SK-N-MC (cell line): Measurements from ENCODE around the gene OXCT1.
"Not testable (repeated sequence)": the region's sequence is repeated elsewhere in the genome, so short reads cannot be mapped to it uniquely, and the experiment has no call there.

Source experiments
- DNase-seq: peaks from one replicate; pipeline ENCODE4 v3.0.0-alpha.2; 2011; ENCODE audit warnings: low read depth, low spot score
- H3K27ac ChIP-seq: fragments of 200-600 bp; sonication (generic); 2 replicates; pipeline ENCODE4 v1.5.1; 2016; ENCODE audit warnings: mixed run types
- H3K36me3 ChIP-seq: fragments of 200-600 bp; sonication (generic); 2 replicates; pipeline ENCODE4 v1.6.1; 2017; ENCODE audit warnings: antibody characterized with exemption, low read length, mixed read lengths; ENCODE audit not compliant: insufficient read depth
- H3K4me3 ChIP-seq: fragments of 200-600 bp; sonication (generic); 2 replicates; pipeline ENCODE4 v1.5.1; 2016
- H3K9ac ChIP-seq: fragments of 200-600 bp; sonication (generic); 2 replicates; pipeline ENCODE4 v1.8.0; 2017; ENCODE audit warnings: mixed run types, mixed read lengths; ENCODE audit not compliant: insufficient read length
- H3K9me3 ChIP-seq: fragments of 200-600 bp; sonication (generic); 2 replicates; pipeline ENCODE4 v1.6.1; 2017; ENCODE audit warnings: low read depth, mild to moderate bottlenecking, antibody characterized with exemption, low read length, moderate library complexity, mixed read lengths
- EZH2 ChIP-seq: fragments of 200-600 bp; sonication (generic); IDR thresholded peaks from one replicate; pipeline ENCODE4 v1.6.1; 2017; ENCODE audit warnings: antibody characterized with exemption
- FOXP2 ChIP-seq: optimal IDR thresholded peaks from 2 replicates; pipeline ENCODE3; 2011; ENCODE audit warnings: mild to moderate bottlenecking, moderate library complexity; ENCODE audit not compliant: insufficient read depth; ENCODE audit errors: extremely low read length, control extremely low read depth
- POLR2AphosphoS5 ChIP-seq: IDR thresholded peaks from 2 replicates; pipeline ENCODE4 v1.6.1; 2012; ENCODE audit warnings: mild to moderate bottlenecking, low read depth, low read length, borderline replicate concordance

OXCT1 gene

DNA sequence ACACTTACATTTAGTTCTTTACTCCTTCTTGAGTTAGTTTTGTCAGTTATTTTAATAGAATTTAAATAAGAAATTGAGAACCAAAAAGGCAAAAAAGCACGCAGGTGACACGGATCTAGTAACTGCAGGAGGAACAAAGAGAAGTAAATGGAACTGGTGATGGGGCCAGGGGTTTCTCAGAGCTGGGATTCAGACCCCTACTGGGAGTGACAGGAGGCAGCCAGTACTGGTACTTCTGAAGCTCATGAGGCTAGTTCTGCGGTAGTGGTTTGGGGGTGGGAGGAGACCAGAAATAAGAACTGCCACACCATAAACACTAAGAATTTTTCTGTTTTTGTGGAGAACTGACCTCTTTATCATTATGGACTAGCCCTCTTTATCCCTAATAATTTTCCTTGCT, 48.2 kb downstream of the OXCT1 start:
- Histone ChIP-seq H3K27ac (no peak overlapping the region), H3K36me3 (peaks cover 28% of the 10 kb centered on the region), H3K9ac (no peak overlapping the region), H3K9me3 (no peaks in the 10 kb centered on the region; the same call in 1 of the 2 replicates), H3K4me3 (no peak overlapping the region)
- no peak for DNase-seq
- no peak for TF ChIP-seq EZH2
- no peak for TF ChIP-seq POLR2AphosphoS5
- no peak for TF ChIP-seq FOXP2

DNA sequence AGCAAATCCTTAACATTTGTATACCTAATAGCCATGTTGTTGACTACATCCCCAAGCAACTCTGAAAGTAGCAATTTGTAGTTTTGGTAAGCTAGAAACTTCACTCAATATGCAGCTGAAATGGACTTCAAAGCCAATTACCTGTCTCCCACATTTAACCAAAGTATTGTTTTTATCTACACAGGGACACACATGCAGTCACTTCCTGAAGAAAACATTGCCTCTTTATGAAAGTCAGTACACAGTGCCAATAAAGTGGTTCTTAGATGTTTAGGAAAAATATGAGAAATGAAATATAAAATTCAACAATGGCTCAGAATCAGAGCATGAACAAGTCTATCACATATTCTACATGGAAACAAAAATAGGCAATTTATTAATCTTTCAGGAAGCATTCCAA, 49.2 kb downstream of the OXCT1 start:
- Histone ChIP-seq H3K9me3 (no peaks in the 10 kb centered on the region), H3K27ac (no peak overlapping the region), H3K9ac (no peak overlapping the region), H3K36me3 (peaks cover 19% of the 10 kb centered on the region), H3K4me3 (no peak overlapping the region)
- DNase-seq = no peak
- TF ChIP-seq EZH2 (no peak), POLR2AphosphoS5 (no peak), FOXP2 (no peak)

DNA sequence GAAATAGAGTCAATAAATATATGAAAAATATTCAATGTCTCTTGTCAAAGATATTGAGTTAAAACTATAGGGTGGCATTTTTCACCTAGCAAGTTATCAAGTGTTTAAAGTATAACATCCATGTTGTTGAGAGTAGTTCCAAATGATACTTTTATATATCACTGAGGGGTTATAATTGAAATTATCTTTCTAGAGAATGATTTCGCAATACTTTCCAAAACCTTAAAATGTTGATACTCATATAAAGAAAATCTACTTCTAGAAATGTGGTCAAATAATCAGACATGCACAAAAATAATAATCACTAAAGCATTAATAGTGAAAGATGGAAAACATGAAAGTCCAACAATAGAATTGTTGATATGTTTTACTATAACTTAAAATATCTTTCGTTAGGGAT, 50.1 kb downstream of the OXCT1 start:
- Histone ChIP-seq H3K9ac (no peak overlapping the region), H3K36me3 (peaks cover 12% of the 10 kb centered on the region; the same call in 1 of the 2 replicates), H3K4me3 (no peak overlapping the region), H3K9me3 (no peaks in the 10 kb centered on the region), H3K27ac (no peak overlapping the region)
- TF ChIP-seq EZH2 (no peak), POLR2AphosphoS5 (no peak), FOXP2 (no peak)
- no peak for DNase-seq

DNA sequence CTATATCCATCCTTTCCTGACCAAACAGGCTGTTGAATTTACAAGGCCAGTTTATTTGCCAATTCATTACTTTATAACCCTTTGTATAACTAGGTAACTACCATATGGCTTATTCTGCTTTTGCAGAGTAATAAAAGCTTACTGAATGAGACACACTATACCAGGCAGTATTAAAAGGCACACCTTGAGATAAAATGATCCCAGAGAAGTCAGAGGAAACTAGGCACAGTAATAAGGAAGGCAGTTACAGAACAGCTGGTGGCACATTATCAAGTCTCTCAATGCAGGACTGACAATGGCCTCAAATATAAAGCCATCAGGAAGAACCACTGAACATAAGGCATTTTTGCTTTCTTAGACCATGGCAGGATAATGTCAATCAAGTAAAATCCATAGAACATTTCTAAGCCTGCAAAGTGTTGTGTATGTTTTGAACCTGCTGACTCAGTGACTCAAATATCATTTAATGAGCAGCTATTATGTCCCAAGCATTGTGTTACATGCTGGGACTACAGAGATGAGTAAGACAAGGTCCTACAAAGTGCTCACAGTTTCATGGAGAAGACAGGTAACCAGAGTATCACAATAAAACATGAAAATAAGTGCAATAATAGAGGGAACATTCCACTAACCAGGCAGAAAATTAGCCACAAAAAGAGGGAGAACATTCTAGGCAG, 52.5 kb downstream of the OXCT1 start:
- TF ChIP-seq EZH2 = no peak
- no peak for TF ChIP-seq FOXP2
- TF ChIP-seq POLR2AphosphoS5 = no peak
- H3K9ac ChIP-seq = no peak overlapping the region
- H3K36me3 ChIP-seq = 0 out of 2 replicates have a peak, but pooled peaks cover 4% of the 10 kb centered on the region
- no peaks in the 10 kb centered on the region for H3K9me3 ChIP-seq
- no peak for DNase-seq
- H3K4me3 ChIP-seq = no peak overlapping the region
- no peak overlapping the region for H3K27ac ChIP-seq

DNA sequence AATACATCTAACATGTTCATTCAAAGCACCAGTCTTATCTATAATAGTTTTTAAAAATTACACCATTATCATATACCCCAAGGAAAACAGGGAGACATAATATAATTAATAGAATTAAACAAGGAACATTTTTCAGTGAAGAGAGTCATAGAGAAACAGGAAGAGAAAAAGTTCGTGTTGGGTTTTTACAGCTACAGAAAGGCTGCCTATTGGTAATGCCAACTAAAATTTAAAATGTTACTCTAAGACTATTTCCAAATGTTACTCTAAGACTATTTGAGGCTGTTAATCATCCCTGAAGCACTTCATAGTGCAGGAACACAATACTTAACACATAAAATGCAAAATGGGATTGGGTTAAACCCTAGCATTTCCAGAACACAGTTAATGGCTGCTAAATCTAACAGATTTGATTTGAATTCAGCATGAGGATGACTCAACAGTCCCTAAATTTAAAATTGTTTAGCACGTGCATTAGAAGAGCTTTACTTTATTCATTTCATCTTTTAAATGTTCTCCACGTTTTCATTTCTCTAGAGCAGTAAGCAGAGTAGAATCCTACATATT, 54.5 kb downstream of the OXCT1 start:
- H3K36me3 ChIP-seq = no peaks in the 10 kb centered on the region
- no peak overlapping the region for H3K4me3 ChIP-seq
- no peak for DNase-seq
- no peak overlapping the region for H3K9ac ChIP-seq
- no peaks in the 10 kb centered on the region for H3K9me3 ChIP-seq
- no peak for TF ChIP-seq FOXP2
- no peak for TF ChIP-seq EZH2
- no peak for TF ChIP-seq POLR2AphosphoS5
- peak overlapping the region; percentile 73 for H3K27ac ChIP-seq

DNA sequence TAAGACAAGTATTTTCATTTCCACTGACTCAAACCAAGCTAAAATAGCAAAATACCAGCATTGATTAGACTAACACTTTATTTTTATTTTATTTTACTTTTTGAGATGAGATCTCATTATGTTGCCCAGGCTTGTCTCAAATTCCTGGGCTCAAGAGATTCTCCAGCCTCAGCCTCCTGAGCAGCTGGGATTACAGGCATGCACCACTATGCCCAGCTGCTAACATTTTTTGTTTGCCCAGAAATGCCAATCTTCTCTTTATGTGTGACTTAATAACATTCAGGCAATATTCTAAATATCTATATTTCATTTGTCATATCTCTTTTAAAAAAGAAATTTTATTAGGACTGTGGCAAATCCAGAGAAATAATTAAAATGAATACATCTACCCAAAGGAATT, 55.0 kb downstream of the OXCT1 start:
- no peak for DNase-seq
- no peak overlapping the region for H3K4me3 ChIP-seq
- TF ChIP-seq EZH2 (no peak), FOXP2 (no peak), POLR2AphosphoS5 (no peak)

DNA sequence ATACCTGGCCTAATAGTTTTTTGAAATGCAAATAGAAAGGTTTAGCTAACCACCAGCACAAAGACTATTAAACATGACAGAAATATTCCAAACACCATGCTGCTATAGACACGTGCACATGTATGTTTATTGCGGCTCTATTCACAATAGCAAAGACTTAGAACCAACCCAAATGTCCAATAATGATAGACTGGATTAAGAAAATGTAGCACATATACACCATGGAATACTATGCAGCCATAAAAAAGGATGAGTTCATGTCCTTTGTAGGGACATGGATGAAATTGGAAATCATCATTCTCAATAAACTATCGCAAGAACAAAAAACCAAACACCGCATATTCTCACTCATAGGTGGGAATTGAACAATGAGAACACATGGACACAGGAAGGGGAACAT, 55.9 kb downstream of the OXCT1 start:
- H3K9me3 ChIP-seq, H3K27ac ChIP-seq, H3K9ac ChIP-seq, H3K4me3 ChIP-seq, H3K36me3 ChIP-seq, DNase-seq: not testable (repeated sequence)

More for the DNA sequence above, 55.0 kb downstream of the OXCT1 start:
- no peaks in the 10 kb centered on the region for H3K36me3 ChIP-seq
- H3K9ac ChIP-seq = no peak overlapping the region
- H3K27ac ChIP-seq = peak overlapping the region; percentile 73; the same call in 1 of the 2 replicates
- no peaks in the 10 kb centered on the region for H3K9me3 ChIP-seq

DNA sequence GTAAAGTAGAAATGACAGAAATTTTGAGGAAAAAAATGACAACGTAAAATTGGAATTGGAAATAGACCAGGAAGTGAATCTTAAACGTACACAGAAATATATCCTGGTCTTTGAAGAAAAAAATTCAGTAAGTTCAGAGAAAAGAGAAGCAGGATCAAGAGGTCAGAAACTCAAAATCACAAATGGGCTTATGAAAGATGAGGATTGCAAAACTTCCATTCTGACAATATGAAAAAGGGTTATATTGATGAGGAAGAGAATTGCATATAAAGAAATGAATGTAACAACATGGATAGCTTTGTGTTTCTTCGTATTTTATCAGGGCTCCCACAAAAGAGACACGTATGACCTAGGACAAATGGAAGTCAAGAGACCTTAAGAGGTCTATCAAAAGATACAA, 58.1 kb downstream of the OXCT1 start:
- no peak overlapping the region for H3K9ac ChIP-seq
- peaks cover 9% of the 10 kb centered on the region for H3K36me3 ChIP-seq
- H3K4me3 ChIP-seq = no peak overlapping the region
- no peak overlapping the region for H3K27ac ChIP-seq
- no peak for TF ChIP-seq FOXP2
- no peak for TF ChIP-seq POLR2AphosphoS5
- no peak for DNase-seq
- no peaks in the 10 kb centered on the region for H3K9me3 ChIP-seq

DNA sequence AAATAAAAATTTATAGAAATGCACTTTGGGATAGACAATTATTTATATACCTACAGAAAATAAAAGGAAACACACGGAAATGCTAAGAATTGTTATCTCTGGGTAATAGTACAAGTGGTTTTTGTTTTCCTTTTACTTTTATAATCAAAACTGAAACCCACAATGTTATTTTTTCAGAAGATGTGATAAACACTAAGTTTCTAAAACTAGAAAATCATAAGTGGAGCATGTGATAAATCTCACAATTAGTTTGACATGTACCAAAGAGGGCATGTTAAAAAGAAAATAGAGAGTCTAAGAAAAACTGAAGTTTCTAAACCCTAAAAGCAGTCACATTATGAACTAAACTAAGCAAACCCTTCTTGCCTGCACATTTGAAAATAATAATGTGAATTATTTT, 61.1 kb downstream of the OXCT1 start:
- no peak overlapping the region for H3K27ac ChIP-seq
- no peaks in the 10 kb centered on the region for H3K9me3 ChIP-seq
- no peak for DNase-seq
- H3K4me3 ChIP-seq = no peak overlapping the region
- no peak overlapping the region for H3K9ac ChIP-seq
- peaks cover 40% of the 10 kb centered on the region for H3K36me3 ChIP-seq
- TF ChIP-seq FOXP2 (no peak), POLR2AphosphoS5 (no peak), EZH2 (no peak)
